Measurements from ENCODE around the gene STX8. TPM values are rescaled to one million over a fixed set of nuclear protein-coding genes. Genes with fewer than 3 reads are reported as not detected.

The STX8 gene
- total and polyA plus RNA-seq, 9 of the 15 experiments (the other 6 are each of a cell fraction or from before 2014, with no cell fraction given) = 14.6 to 42.5 (median 22.1) TPM

- peak in 1 of 4 experiments; percentile 8 for DNase-seq (ENCODE audit: extremely low read depth in 1 of 4, low spot score in 3 of 4)
- ATAC-seq = peak; percentile 62; the same call in 2 of the 3 replicates
- no peaks in the 10 kb centered on the region for H3K36me3 ChIP-seq (ENCODE audit: control insufficient read depth, insufficient read depth, low read length)
- H3K4me2 ChIP-seq (ENCODE audit: insufficient read depth, low read length) = no peak overlapping the region
- BruUV-seq (replicated peaks) = no TSS peak
- H4K20me1 ChIP-seq (replicated peaks; ENCODE audit: control insufficient read depth, insufficient read depth, low read length) = no peaks in the 10 kb centered on the region
- no peak overlapping the region for H2AFZ ChIP-seq (ENCODE audit: low read depth, low read length)
- no peaks in the 10 kb centered on the region for H3K79me2 ChIP-seq (ENCODE audit: control insufficient read depth, insufficient read depth, low read length)
- ChIA-PET POLR2A (no interaction called here), CTCF (ENCODE audit: low intra/inter-chr PET ratio) (no interaction called here)
- no peaks in the 10 kb centered on the region for H3K9me1 ChIP-seq (ENCODE audit: control insufficient read depth, insufficient read depth, low read length)
- intact Hi-C loops (cut with micrococcal nuclease) = no loop called here
- 0% methylated on average over 2 of the region's 4 CpGs for WGBS (ENCODE audit: insufficient coverage, low coverage, missing lambda C conversion rate)
- TF ChIP-seq CEBPG (CRISPR knock-in tag; IDR thresholded peaks at IDR 0.05) (peak; percentile 62), CEBPG (tag; conservative IDR thresholded peaks at IDR 0.05 in 1 of 2, IDR thresholded peaks at IDR 0.05 in 1 of 2) (peak; percentile 64 to 91), HES1 (IDR thresholded peaks at IDR 0.05; ENCODE audit: low read depth) (peak; percentile 52; the same call in 1 of the 2 replicates), ATF7 (IDR thresholded peaks at IDR 0.05) (peak; percentile 53; the same call in 1 of the 2 replicates), FOSL1 (tag; conservative IDR thresholded peaks at IDR 0.05) (peak; percentile 54), CBX1 (IDR thresholded peaks at IDR 0.05; ENCODE audit: low read depth) (no peak), CBFA2T2 (conservative IDR thresholded peaks at IDR 0.05) (no peak), ZNF384 (IDR thresholded peaks at IDR 0.05; ENCODE audit: low read depth, low read length) (peak; percentile 70; the same call in 1 of the 2 replicates), CREBBP (IDR thresholded peaks at IDR 0.05; ENCODE audit: low read depth, low read length) (no peak), CTBP1 (IDR thresholded peaks at IDR 0.05; ENCODE audit: borderline replicate concordance) (peak; percentile 13; the same call in 1 of the 2 replicates), TRIM24 (IDR thresholded peaks at IDR 0.05) (peak; percentile 44 to 73; a peak in 2 of 4 replicates), TFAP4 (CRISPR knock-in tag; IDR thresholded peaks at IDR 0.05; ENCODE audit: borderline replicate concordance) (peak; percentile 45; the same call in 1 of the 2 replicates), JUND (IDR thresholded peaks at IDR 0.05; ENCODE audit: borderline replicate concordance, low read depth, low read length) (peak; percentile 65), JUND (tag; IDR thresholded peaks at IDR 0.05; ENCODE audit: borderline replicate concordance, low read depth, low read length) (no peak), ATF3 (IDR thresholded peaks at IDR 0.05) (peak; percentile 91), ATF3 (CRISPR knock-in tag; conservative IDR thresholded peaks at IDR 0.05) (no peak)
- H3K9ac ChIP-seq (ENCODE audit: insufficient read depth in 1 of 2, low read depth in 2 of 2, low read length in 2 of 2) = no peak overlapping the region
- H3K4me3 ChIP-seq = no peak overlapping the region
- no peak overlapping the region for H3K27ac ChIP-seq (ENCODE audit: extremely low read depth, low read depth, low read length)
- no peaks in the 10 kb centered on the region for H3K4me1 ChIP-seq (replicated peaks in 1 of 2; ENCODE audit: control insufficient read depth in 2 of 2, insufficient read depth in 2 of 2, low read length in 2 of 2)
- in situ Hi-C loops (cut with MboI) = no loop called here
- H3K9me3 ChIP-seq (replicated peaks; ENCODE audit: control insufficient read depth, insufficient read depth, low read depth, low read length) = no peaks in the 10 kb centered on the region
- no peak for FAIRE-seq
- H3K27me3 ChIP-seq (ENCODE audit: control insufficient read depth in 2 of 2, insufficient read depth in 2 of 2, low read length in 2 of 2) = no peaks in the 10 kb centered on the region
Measured at GRCh38 chr17:9512323-9513168, 63.1 kb downstream of the STX8 start.
